GM18499 (cell line): Measurements from ENCODE around the gene MAP4K3.
"Not testable (repeated sequence)": the region's sequence is repeated elsewhere in the genome, so short reads cannot be mapped to it uniquely, and the experiment has no call there.

ENCODE experiments used
- ATAC-seq: cut with Tn5 transposase; IDR thresholded peaks from one replicate; pipeline ENCODE4 v1.9.1; 2021; ENCODE audit warnings: moderate number of reproducible peaks; ENCODE audit not compliant: insufficient read depth, unreplicated experiment

Gene MAP4K3

DNA sequence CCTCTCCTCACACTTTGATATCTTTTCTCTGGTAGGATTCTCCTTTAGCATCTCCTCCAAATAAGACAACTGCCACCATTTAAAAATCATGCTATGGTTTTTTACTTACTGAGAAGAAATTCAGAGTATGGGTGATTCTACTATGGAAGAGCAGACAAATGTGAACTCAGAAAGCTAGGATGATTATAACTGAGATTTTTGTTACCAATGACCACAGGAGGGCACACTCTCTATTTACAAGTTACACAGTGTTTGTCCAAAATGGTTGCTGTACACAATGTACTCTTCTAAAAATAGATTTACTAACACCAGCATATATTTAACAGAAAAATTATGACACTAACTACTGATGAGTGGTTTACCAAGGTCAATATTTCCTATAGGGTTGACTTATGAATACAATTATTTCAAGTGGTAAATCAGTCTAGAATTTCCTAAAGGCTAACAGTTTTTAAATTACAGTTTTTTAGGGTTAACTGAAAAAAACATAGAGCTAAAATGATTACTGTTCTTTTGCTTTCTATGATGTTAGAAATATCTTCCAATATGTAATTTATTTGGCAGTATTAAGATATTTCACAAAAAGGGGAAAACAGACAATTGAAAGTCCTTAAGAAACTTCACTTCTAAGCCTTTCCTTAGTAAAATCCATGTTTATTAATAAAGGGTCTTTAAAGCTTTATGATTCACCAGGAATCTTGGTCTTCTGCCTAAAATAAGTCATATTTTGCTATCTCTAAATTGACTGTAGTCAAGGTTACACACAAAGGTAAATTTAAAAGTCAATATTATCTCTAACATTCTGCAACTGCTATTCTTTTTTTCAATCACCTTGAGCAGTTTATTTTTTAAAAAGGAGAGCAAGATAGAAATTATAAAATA is 57.2 kb downstream of the MAP4K3 start:
- peak; percentile 66 for ATAC-seq

DNA sequence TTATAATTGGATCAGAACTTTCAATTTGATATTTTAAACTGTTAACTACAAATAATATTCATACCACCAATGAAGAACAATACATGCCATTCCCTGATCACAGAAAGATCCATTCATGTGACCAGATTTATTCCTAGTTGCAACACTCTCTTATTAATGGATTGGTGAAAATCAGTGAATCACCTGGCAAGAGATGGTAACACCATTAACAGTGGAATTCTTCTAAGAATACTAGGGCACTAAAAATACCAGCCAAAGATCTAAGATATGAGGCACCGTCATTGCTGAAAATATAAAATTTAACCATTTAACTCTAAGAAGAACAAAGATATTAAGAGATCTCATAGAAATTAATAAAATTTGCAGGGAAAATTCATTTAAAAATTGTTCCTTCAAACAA is 58.1 kb downstream of the MAP4K3 start:
- no peak for ATAC-seq

DNA sequence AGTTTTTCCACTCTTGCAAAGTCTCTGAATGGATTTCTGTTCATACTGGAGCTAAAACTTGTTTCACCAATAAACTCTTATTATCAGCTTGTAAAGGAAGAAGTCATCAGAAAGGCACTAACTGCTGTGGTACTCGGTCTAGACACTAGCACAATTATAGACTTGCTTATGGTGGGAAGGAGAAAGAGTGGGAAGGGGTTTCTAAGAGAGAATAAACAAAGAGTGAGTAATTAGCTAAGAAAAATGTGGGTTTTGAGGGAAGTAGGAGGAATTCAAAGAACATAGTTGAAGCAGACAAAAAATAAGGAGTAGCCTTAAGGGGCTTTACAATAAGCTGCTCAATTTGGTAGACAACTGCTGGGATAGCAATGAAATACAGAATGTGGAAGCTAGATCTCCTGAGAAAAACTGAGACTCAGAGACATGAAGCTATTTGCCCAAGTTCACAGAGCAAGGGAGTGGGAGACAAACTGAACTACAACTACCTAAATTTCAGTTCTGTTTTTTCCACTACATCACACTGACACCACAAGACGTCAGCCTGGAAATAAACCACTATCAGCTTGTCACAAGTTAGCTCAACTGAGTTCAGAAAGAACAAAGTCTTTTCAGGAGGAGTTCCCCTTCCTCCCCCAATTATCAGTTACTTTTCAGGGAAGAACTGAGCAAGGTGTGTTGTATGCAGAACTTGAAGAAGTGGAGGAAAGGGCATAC is 59.7 kb downstream of the MAP4K3 start:
- ATAC-seq, result peak; percentile 61

DNA sequence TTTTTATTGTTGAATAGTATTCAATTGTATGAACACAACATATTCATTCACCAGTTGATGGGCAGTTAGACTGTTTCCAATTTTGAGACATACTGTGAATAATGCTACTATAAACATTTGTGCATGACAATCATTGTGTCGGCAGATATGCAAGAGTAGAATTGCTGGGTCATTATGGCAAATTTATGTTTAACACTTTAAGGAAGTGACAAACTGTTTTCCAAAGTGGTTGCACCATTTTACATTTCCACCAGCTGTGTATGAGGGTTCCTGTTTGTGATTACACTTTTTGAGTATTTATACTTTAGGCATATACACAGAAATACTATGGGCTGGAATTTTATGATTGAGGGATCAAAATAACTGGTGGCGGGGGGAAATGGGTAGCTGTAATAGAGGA is 61.2 kb downstream of the MAP4K3 start:
- no peak for ATAC-seq

DNA sequence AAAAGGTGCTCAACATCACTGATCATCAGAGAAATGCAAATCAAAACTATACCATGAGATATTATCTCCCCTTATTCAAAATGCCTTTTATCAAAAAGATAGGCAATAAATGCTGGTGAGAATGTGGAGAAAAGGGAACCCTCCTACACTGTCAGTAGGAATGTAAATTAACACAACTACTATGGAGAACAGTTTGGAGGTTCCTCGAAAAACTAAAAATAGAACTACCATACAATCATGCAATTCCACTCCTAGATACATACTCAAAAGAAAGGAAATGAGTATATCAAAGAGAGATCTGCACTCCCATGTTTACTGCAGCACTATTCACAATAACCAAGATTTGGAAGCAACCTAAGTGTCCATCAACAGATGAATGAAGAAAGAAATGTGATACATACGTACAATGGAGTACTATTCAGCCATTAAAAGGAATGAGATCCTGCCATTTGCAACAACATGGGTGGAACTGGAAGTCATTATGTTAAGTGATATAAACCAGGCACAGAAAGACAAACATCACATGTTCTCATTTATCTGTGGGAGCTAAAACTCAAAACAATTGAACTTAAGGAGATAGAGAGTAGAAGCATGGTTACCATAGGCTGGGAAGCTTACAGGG is 63.8 kb downstream of the MAP4K3 start:
- ATAC-seq, result no peak

DNA sequence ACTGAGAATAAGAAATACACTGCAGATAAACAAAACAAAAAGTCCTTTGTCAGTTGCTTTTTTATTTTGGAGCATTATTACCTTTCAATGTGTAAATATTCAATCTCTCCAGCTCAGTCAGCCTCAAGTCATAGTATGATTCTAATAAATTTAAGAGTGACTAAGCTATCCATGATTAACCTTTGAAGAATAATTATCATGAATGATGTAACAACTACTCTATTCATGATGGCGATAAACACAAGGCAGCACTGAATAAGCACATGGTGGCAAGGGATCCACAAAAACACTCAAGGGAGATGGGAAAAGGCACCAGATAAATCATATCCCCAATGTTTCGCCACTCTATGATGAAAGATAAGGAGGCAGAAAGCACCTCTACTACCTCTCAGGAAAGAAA is 67.0 kb downstream of the MAP4K3 start:
- ATAC-seq, result no peak

DNA sequence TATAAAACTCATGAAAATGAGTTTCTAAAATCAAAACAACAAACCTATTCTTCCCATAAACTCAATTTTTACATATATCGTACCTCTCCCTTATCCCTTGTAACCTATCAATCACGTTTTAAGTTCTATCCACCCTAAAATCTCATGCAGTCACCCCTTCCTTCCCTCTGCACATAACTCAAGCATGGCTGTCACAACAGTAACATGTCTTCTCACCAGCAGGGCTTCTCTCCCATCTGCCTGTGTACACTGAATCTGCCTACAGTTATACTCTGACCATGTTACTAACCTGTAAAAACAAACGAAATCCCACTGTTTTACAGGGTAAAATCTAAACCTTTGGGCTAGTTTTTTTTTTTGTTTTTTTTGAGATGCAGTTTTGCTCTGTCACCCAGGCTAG is 68.2 kb downstream of the MAP4K3 start:
- ATAC-seq, result no peak

DNA sequence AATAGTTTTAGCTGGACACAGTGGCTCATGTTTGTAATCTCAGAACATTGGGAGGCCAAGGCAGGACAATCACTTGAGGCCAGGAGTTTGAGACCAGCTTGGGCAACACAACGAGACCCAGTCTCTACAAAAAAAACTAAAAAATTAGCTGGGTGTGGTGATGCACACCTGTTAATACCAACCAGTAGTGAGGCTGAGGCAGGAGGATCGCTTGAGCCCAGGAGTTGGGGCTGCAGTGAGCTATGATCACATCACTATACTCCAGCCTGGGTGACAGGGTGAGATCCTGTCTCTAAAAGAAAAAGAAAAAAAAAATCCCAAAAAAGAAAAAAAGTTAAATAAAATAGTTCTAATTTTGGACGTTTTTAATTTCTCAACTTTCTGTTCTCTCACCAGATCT is 68.7 kb downstream of the MAP4K3 start:
- no peak for ATAC-seq

DNA sequence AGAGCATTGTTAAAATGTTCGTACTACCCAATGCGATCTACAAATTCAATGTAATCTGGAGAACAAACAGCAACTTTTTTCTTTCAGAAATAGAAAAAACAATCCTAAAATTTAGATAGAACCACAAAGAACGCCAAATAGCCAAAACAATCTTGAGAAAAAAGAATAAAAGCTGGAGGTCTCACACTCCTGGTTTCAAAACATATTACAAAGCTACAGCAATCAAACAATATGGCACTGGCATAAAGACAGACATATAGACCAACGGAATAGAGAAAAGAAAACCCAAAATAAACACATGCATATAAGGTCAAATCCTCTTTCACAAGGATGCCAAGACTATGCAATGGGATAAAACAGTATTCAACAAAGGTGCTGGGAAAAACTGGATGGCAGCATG is 74.5 kb downstream of the MAP4K3 start:
- ATAC-seq, result no peak

DNA sequence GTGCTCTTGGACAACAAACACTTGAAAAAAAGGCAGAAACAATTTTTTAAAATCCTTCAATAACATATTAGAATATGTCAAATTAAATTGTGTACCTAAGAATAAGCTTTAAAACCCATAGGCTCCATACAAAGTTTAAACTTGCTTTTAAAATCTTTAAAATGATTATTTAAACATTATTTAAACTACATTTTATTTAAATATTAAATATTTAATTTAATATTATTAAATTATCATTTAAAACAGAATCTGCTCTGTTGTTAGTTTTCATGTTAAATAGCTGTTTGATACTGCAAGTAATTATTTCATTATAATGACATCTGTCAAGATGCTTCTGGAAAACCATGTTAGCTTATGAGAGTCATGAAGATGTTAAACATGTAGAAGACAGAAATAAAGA is 75.6 kb downstream of the MAP4K3 start:
- ATAC-seq, result no peak

DNA sequence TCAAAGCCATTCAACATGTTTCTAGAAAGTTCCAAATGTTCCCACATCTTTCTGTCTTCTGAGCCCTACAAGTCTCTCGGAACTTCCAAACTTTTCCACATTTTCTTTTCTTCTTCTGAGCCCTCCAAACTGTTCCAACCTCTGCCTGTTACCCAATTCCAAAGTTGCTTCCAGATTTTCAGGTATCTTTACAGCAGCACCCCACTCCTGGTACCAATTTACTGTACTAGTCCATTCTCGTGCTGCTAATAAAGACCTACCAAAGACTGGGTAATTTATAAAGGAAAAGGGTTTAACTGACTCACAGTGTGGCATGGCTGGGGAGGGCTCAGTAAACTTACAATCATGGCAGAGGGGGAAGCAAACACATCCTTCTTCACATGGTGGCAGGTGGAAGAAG is 76.7 kb downstream of the MAP4K3 start:
- ATAC-seq, result not testable (repeated sequence)

DNA sequence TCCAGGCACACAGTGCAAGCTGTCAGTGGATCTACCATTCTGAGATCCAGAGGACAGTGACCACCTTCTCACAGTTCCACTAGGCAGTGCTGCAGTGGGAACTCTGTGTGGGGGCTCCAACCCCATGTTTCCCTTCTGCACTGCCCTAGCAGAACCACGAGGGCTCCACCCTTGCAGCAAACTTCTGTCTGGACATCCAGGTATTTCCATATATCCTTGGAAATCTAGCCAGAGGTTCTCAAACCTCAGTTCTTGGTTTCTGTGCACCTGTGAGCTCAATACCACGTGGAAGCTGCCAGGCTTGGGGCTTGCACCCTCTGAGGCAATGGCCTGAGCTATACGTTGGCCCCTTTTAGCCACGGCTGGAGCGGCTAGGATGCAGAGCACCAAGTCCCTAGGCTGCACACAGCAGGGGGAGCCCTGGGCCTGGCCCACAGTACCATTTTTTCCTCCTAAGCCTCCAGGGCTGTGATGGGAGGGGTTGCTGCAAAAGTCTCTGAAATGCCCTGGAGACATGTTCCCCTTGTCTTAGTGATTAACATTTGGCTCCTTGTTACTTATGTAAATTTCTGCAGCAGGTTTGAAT is 77.5 kb downstream of the MAP4K3 start:
- no peak for ATAC-seq

DNA sequence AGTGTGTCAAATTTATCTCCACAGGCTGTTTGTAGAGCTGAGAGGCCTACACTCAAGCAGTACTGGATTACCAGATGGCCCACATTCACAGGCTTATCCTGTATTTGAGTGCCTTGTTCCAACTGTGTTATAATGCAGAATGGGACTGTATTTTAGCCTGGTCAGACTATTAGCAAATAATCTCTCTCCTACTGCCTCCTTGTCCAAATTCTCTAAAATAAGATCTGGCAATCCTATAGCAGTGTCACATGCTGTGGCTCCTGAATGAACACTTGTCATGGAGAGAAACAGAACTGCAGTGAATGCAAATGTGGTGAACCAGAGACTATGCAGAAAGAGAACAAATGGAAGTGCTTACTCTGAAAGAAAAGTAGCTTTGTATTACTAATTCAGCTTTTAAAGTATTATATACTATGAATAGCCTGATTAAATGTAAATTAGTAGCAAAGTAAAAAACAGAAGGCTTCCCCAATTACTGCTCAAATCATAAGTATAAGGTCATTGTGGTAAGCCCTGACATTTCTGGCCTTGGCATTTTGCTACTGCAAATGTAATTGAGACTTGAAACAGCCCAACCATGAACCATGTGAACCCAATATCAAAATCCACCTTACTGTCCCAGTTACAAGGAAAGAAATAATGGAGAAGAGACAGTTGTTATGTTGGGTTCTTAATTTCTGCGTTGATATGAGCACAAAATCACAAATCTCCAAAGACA is 80.0 kb downstream of the MAP4K3 start:
- ATAC-seq, result no peak

DNA sequence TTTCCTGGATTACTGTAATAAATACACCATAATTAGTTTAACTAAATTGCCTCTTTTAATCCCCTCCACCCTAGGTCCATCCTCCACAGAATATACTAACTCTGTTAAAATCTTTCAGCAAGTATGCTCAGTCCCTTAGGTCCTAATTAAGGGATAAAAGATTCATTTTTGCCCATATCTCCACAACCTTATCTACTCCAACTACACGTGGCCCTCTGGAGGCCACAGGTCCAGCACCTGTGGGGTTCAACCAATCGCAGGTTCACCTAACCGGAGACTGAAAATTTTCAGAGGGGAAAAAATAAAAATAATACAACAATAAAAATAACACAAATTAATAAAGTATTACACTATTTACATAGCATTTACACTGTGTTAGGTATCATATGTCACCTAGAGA is 86.4 kb downstream of the MAP4K3 start:
- ATAC-seq, result no peak

DNA sequence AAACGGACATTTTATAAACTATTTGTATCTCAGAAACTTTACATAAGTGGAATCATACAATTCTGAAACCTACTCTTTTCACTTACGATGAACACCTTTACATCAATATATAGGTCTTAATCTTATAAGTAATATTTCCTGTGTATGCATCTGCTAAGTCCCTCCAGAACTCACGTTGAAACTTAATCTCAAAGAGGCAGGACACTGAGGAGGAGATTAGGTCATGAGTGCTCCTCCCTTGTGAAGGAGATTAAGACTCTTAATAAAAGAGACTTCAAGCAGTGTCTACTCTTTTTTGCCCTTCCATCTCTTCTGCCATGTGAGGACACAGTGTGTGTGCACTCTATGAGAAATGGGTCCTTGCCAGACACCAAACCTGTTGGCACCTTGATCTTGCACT is 98.6 kb downstream of the MAP4K3 start:
- ATAC-seq, result no peak

DNA sequence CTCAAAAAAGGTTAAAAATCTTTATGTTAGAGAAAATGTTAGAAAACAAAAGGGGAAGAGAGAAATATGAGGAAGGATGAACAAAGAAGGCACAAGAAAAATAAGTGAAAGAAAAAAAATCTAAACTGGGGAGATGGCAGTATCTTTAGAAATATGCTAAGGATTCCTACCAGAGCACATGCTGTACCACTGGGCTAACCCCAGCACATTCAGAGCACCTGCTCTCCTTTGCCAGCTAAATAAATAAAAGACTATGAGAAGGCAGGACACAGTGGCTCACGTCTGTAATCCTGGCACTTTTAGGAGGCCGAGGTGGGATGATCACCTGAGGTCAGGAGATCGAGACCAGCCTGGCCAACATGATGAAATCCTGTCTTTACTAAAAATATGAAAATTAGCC is 101.2 kb downstream of the MAP4K3 start:
- ATAC-seq, result no peak

DNA sequence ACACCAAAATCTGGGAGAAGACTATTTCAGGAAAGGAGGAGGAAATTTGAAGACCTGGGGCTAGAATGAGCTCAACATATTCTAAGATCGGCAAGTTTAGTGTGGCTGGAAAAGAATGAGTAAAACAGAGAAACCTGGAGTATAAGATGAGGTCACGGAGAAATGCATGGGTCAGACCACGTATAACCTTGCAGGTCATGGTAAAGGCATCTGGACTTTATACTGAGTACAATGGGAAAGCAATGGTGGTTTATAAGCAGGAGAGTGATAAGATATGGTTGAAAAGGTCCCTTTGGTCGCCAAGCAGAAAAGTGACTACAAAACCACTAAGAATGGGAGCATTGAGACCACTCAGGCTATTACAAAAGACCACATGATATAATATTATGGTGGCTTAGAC is 102.1 kb downstream of the MAP4K3 start:
- no peak for ATAC-seq

DNA sequence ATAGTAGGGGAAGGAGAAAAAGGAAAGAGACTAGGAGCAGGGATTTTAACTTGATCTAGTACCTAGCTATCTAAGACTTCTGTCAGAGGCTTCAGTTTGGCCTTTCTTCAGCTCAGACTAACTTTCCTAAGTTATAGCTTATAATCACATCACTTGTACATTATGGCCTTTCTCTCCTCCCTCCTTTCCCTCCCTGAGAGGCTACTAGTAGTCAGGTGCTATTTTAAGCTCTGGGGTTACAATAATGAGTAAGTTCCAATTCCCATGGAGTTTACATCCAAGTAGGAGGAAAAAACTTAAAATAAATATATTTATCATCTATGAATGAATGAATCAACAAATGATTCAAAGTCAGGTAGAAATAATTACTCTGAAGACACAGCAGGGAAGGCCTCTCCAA is 102.6 kb downstream of the MAP4K3 start:
- ATAC-seq, result no peak

DNA sequence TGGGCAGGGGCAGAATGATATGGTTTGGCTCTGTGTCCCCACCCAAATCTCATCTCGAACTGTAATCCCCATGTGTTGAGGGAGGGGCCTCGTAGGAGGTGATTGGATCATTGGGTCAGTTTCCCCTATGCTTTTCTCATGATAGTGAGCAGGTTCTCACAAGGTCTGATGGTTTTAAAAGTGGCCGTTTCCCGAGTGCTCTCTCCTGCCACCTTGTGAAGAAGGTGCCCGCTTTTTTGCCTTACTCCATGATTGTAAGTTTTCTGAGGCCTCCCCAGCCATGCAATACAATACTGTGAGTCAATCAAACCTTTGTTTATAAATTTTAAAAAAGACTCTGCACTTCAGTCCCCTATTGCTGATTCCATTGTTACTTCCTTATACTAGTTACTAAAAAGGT is 110.4 kb downstream of the MAP4K3 start:
- no peak for ATAC-seq

DNA sequence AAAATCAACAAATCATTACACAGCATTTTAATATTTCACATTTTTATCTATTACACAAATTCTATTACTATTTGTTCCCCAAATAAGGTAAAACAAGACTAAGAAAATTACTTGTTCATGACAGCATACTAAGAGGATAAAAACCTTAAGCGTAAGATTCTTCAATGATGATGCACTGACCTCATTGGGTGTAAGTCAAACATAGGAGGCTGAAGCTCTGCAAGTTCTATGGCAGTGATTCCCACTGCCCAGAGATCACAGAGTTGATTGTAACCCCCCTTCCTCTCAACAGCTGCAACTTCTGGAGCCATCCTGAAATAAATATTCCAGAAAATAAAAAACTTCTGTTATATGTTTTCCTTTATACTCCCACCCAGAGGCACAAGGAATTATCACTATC is 111.1 kb downstream of the MAP4K3 start:
- no peak for ATAC-seq
